Stimulated activated memory B cell treated with anti-CD40 and anti-IgM and Interleukin-4, amounts not matched to agents 10 μg/mL and 1 μg/mL and 100 μg/mL, for 72 hours (primary cell): ENCODE data around the gene CNTN5.

ENCODE experiments used
- ATAC-seq: fragments of 150-1000 bp; cut with Tn5 transposase; 2 replicates; pipeline ENCODE4 v1.10.0; 2021
- H3K27ac Mint-ChIP-seq: one replicate; pipeline ENCODE4 v1.8.0; 2022; ENCODE audit warnings: mild to moderate bottlenecking, mixed read lengths
- H3K27me3 Mint-ChIP-seq: one replicate; pipeline ENCODE4 v1.8.0; 2022; ENCODE audit warnings: mixed read lengths
- H3K36me3 Mint-ChIP-seq: one replicate; pipeline ENCODE4 v1.8.0; 2022; ENCODE audit warnings: mixed read lengths
- H3K4me1 Mint-ChIP-seq: one replicate; pipeline ENCODE4 v1.8.0; 2022; ENCODE audit warnings: mixed read lengths
- H3K4me3 Mint-ChIP-seq: one replicate; pipeline ENCODE4 v1.8.0; 2022; ENCODE audit warnings: mild to moderate bottlenecking, moderate library complexity, mixed read lengths
- H3K9me3 Mint-ChIP-seq: one replicate; pipeline ENCODE4 v1.8.0; 2022; ENCODE audit warnings: mixed read lengths

Gene CNTN5

GRCh38 chr11:99020352-99021225 lies at the start of gene CNTN5:
Gene CNTN5, plus strand, starts transcription at chr11:99020949.
- peak; percentile 48 for ATAC-seq
- Mint-ChIP-seq H3K36me3 (no peaks in the 10 kb centered on the region), H3K27ac (no peak within 1 kb of the TSS), H3K27me3 (peaks cover 36% of the 10 kb centered on the region), H3K4me3 (peak within 1 kb of the TSS; percentile 64), H3K4me1 (peaks cover 12% of the 10 kb centered on the region), H3K9me3 (no peaks in the 10 kb centered on the region)

GRCh38 chr11:98979205-98979604 lies 41.5 kb upstream of the CNTN5 start:
- Mint-ChIP-seq H3K27me3 (no peaks in the 10 kb centered on the region), H3K4me3 (no peak overlapping the region), H3K4me1 (no peaks in the 10 kb centered on the region), H3K27ac (no peak overlapping the region), H3K9me3 (no peaks in the 10 kb centered on the region), H3K36me3 (no peaks in the 10 kb centered on the region)
- no peak for ATAC-seq

GRCh38 chr11:99015634-99016454 lies 4.9 kb upstream of the CNTN5 start:
- Mint-ChIP-seq H3K27me3 (peaks cover 28% of the 10 kb centered on the region), H3K4me1 (peaks cover 9% of the 10 kb centered on the region), H3K36me3 (no peaks in the 10 kb centered on the region), H3K27ac (no peak overlapping the region), H3K4me3 (no peak overlapping the region), H3K9me3 (no peaks in the 10 kb centered on the region)
- ATAC-seq: no peak

- ATAC-seq: no peak
- no peaks in the 10 kb centered on the region for H3K9me3 Mint-ChIP-seq
- peaks cover 36% of the 10 kb centered on the region for H3K27me3 Mint-ChIP-seq
- no peak overlapping the region for H3K27ac Mint-ChIP-seq
- no peaks in the 10 kb centered on the region for H3K36me3 Mint-ChIP-seq
- peaks cover 12% of the 10 kb centered on the region for H3K4me1 Mint-ChIP-seq
- H3K4me3 Mint-ChIP-seq: no peak overlapping the region
Observed at GRCh38 chr11:99019696-99020095, 1.1 kb upstream of the CNTN5 start.

GRCh38 chr11:99037057-99037456 lies 16.3 kb downstream of the CNTN5 start:
- Mint-ChIP-seq H3K4me1 (no peaks in the 10 kb centered on the region), H3K27ac (no peak overlapping the region), H3K4me3 (no peak overlapping the region), H3K36me3 (no peaks in the 10 kb centered on the region), H3K9me3 (no peaks in the 10 kb centered on the region), H3K27me3 (no peaks in the 10 kb centered on the region)
- no peak for ATAC-seq

GRCh38 chr11:99063331-99063730 lies 42.6 kb downstream of the CNTN5 start:
- no peak overlapping the region for H3K27ac Mint-ChIP-seq
- H3K36me3 Mint-ChIP-seq: no peaks in the 10 kb centered on the region
- no peaks in the 10 kb centered on the region for H3K4me1 Mint-ChIP-seq
- H3K9me3 Mint-ChIP-seq: no peaks in the 10 kb centered on the region
- ATAC-seq: no peak
- no peak overlapping the region for H3K4me3 Mint-ChIP-seq
- H3K27me3 Mint-ChIP-seq: no peaks in the 10 kb centered on the region

GRCh38 chr11:99065121-99065520 lies 44.4 kb downstream of the CNTN5 start:
- Mint-ChIP-seq H3K27me3 (no peaks in the 10 kb centered on the region), H3K27ac (no peak overlapping the region), H3K36me3 (no peaks in the 10 kb centered on the region), H3K4me1 (peaks cover 4% of the 10 kb centered on the region), H3K9me3 (no peaks in the 10 kb centered on the region), H3K4me3 (no peak overlapping the region)
- ATAC-seq: no peak

- no peak for ATAC-seq
- no peaks in the 10 kb centered on the region for H3K9me3 Mint-ChIP-seq
- no peaks in the 10 kb centered on the region for H3K27me3 Mint-ChIP-seq
- no peaks in the 10 kb centered on the region for H3K36me3 Mint-ChIP-seq
- no peak overlapping the region for H3K4me3 Mint-ChIP-seq
- peaks cover 5% of the 10 kb centered on the region for H3K4me1 Mint-ChIP-seq
- no peak overlapping the region for H3K27ac Mint-ChIP-seq
Observed at GRCh38 chr11:99066618-99067317, 46.0 kb downstream of the CNTN5 start.

- Mint-ChIP-seq H3K9me3 (no peaks in the 10 kb centered on the region), H3K4me3 (no peak overlapping the region), H3K27me3 (no peaks in the 10 kb centered on the region), H3K36me3 (no peaks in the 10 kb centered on the region), H3K4me1 (peaks cover 5% of the 10 kb centered on the region), H3K27ac (no peak overlapping the region)
- no peak for ATAC-seq
Observed at GRCh38 chr11:99068832-99069231, 48.1 kb downstream of the CNTN5 start.

GRCh38 chr11:99069856-99070444 lies 49.2 kb downstream of the CNTN5 start:
- H3K36me3 Mint-ChIP-seq: no peaks in the 10 kb centered on the region
- H3K4me3 Mint-ChIP-seq: peak overlapping the region; percentile 62
- H3K9me3 Mint-ChIP-seq: no peaks in the 10 kb centered on the region
- no peak overlapping the region for H3K27ac Mint-ChIP-seq
- ATAC-seq: peak; percentile 56
- H3K4me1 Mint-ChIP-seq: peaks cover 5% of the 10 kb centered on the region
- H3K27me3 Mint-ChIP-seq: no peaks in the 10 kb centered on the region

- no peaks in the 10 kb centered on the region for H3K27me3 Mint-ChIP-seq
- ATAC-seq: no peak
- H3K36me3 Mint-ChIP-seq: no peaks in the 10 kb centered on the region
Observed at GRCh38 chr11:99079576-99079975, 58.8 kb downstream of the CNTN5 start.

GRCh38 chr11:99080154-99080553 lies 59.4 kb downstream of the CNTN5 start:
- no peak overlapping the region for H3K27ac Mint-ChIP-seq
- H3K36me3 Mint-ChIP-seq: no peaks in the 10 kb centered on the region
- no peaks in the 10 kb centered on the region for H3K9me3 Mint-ChIP-seq
- no peaks in the 10 kb centered on the region for H3K27me3 Mint-ChIP-seq
- H3K4me3 Mint-ChIP-seq: no peak overlapping the region
- ATAC-seq: no peak
- no peaks in the 10 kb centered on the region for H3K4me1 Mint-ChIP-seq

More at GRCh38 chr11:99079576-99079975, 58.8 kb downstream of the CNTN5 start:
- Mint-ChIP-seq H3K9me3 (no peaks in the 10 kb centered on the region), H3K4me1 (no peaks in the 10 kb centered on the region), H3K27ac (no peak overlapping the region), H3K4me3 (no peak overlapping the region)

- no peak overlapping the region for H3K27ac Mint-ChIP-seq
- H3K27me3 Mint-ChIP-seq: no peaks in the 10 kb centered on the region
- ATAC-seq: no peak
- H3K9me3 Mint-ChIP-seq: peaks cover 13% of the 10 kb centered on the region
- H3K36me3 Mint-ChIP-seq: no peaks in the 10 kb centered on the region
- H3K4me3 Mint-ChIP-seq: no peak overlapping the region
- H3K4me1 Mint-ChIP-seq: no peaks in the 10 kb centered on the region
Observed at GRCh38 chr11:99098258-99098657, 77.5 kb downstream of the CNTN5 start.

GRCh38 chr11:99098751-99099150 lies 78.0 kb downstream of the CNTN5 start:
- Mint-ChIP-seq H3K9me3 (peaks cover 13% of the 10 kb centered on the region), H3K27ac (no peak overlapping the region), H3K27me3 (no peaks in the 10 kb centered on the region), H3K4me1 (no peaks in the 10 kb centered on the region), H3K4me3 (no peak overlapping the region), H3K36me3 (no peaks in the 10 kb centered on the region)
- no peak for ATAC-seq

GRCh38 chr11:99117603-99118002 lies 96.9 kb downstream of the CNTN5 start:
- no peaks in the 10 kb centered on the region for H3K4me1 Mint-ChIP-seq
- H3K27me3 Mint-ChIP-seq: no peaks in the 10 kb centered on the region
- H3K4me3 Mint-ChIP-seq: no peak overlapping the region
- no peak for ATAC-seq
- no peak overlapping the region for H3K27ac Mint-ChIP-seq
- peaks cover 6% of the 10 kb centered on the region for H3K9me3 Mint-ChIP-seq
- H3K36me3 Mint-ChIP-seq: no peaks in the 10 kb centered on the region
